ENCODE results near the gene LRRTM4. TPM values are rescaled to one million over a fixed set of nuclear protein-coding genes. Genes with fewer than 3 reads are reported as not detected.

The LRRTM4 gene
- total and polyA plus RNA-seq, 2 of the 13 experiments (the other 11 are each of a cell fraction or from before 2014, with no cell fraction given), result 1.2 TPM

DNA sequence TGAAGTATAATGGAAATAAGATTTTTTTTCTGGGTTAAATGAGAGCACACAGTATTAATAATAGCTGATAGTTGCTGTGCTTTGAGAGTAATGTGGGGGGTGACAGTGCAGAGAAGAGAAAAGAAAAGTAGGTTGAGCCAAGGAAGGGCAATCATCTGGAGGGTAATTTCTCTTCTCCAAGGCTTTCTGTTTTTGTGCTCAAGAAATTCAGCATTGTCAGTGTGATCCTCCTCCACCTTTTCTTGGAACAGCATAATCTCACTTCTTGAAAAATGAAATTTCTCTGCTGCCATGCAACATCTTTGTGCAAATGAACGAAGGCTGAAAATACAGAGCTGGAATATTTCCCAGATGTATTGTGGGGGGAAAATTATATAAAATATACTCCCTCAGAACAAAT is 673.1 kb downstream of the LRRTM4 start (continued):
- TF ChIP-seq, protein P1, sequence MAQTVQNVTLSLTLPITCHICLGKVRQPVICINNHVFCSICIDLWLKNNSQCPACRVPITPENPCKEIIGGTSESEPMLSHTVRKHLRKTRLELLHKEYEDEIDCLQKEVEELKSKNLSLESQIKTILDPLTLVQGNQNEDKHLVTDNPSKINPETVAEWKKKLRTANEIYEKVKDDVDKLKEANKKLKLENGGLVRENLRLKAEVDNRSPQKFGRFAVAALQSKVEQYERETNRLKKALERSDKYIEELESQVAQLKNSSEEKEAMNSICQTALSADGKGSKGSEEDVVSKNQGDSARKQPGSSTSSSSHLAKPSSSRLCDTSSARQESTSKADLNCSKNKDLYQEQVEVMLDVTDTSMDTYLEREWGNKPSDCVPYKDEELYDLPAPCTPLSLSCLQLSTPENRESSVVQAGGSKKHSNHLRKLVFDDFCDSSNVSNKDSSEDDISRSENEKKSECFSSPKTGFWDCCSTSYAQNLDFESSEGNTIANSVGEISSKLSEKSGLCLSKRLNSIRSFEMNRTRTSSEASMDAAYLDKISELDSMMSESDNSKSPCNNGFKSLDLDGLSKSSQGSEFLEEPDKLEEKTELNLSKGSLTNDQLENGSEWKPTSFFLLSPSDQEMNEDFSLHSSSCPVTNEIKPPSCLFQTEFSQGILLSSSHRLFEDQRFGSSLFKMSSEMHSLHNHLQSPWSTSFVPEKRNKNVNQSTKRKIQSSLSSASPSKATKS (CRISPR knock-in tag; IDR thresholded peaks at IDR 0.05), result no peak
- no peak for TF ChIP-seq FOXK1 (CRISPR knock-in tag; IDR thresholded peaks at IDR 0.05; ENCODE audit: borderline replicate concordance, low read depth)
- no peak for TF ChIP-seq DMAP1 (CRISPR knock-in tag; IDR thresholded peaks at IDR 0.05)

DNA sequence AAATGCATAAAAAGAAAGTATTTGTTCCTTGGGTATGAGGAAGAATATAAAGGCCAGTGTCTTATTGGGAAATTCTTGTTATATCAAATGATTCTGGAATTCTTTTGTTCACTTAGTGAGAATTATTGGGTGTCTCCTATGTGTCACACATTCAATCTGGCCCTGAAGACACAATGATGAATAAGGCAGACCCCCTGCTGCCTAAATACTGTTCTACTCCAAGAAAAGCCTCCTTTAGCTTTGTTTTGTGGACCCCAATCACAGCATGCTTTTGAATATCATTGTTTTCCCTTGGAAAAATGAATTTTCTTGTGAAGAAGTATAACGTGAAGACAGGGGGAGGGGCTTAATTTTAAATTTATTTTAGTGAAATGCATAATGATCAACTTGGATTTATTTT is 682.4 kb downstream of the LRRTM4 start:
- no peak overlapping the region for H3K9ac ChIP-seq (ENCODE audit: insufficient read depth, low read depth, low read length)
- intact Hi-C loops (cut with micrococcal nuclease; ENCODE audit: unreplicated experiment) (no loop called here), in situ Hi-C loops (cut with HindIII; ENCODE audit: extremely low pct_ligation_motif_present, low pct_unique_long_range_greater_than_20kb) (no loop called here)
- no peaks in the 10 kb centered on the region for H3K79me2 ChIP-seq (ENCODE audit: insufficient read depth, low read length)
- H3K36me3 ChIP-seq (replicated peaks in 1 of 2; ENCODE audit: control insufficient read depth in 1 of 2, insufficient read depth in 2 of 2, low read length in 2 of 2), result no peaks in the 10 kb centered on the region
- H3K9me3 ChIP-seq (ENCODE audit: low read length), result no peaks in the 10 kb centered on the region
- ChIA-PET CTCF (ENCODE audit: low intra/inter-chr PET ratio, low total read pairs) (no interaction called here), POLR2A (no interaction called here)
- no peak overlapping the region for H3K27ac ChIP-seq (ENCODE audit: extremely low read length, insufficient read depth, low read length)
- no peaks in the 10 kb centered on the region for H3K4me1 ChIP-seq (ENCODE audit: insufficient read depth, low read length)
- no TSS peak for BruUV-seq (replicated peaks)
- TF ChIP-seq ZNF761 (CRISPR knock-in tag; conservative IDR thresholded peaks at IDR 0.05) (no peak), MTF2 (CRISPR knock-in tag; IDR thresholded peaks at IDR 0.05; ENCODE audit: borderline replicate concordance) (no peak), NFIC (IDR thresholded peaks at IDR 0.05; ENCODE audit: low read length) (no peak), RORA (CRISPR knock-in tag; IDR thresholded peaks at IDR 0.05) (no peak), SRSF1 (optimal IDR thresholded peaks at IDR 0.05; ENCODE audit: low read depth, low read length) (no peak), ZNF557 (CRISPR knock-in tag; IDR thresholded peaks at IDR 0.05) (no peak), KDM3A (CRISPR knock-in tag; IDR thresholded peaks at IDR 0.05; ENCODE audit: low read depth) (no peak)
- TF ChIP-seq, protein P2, sequence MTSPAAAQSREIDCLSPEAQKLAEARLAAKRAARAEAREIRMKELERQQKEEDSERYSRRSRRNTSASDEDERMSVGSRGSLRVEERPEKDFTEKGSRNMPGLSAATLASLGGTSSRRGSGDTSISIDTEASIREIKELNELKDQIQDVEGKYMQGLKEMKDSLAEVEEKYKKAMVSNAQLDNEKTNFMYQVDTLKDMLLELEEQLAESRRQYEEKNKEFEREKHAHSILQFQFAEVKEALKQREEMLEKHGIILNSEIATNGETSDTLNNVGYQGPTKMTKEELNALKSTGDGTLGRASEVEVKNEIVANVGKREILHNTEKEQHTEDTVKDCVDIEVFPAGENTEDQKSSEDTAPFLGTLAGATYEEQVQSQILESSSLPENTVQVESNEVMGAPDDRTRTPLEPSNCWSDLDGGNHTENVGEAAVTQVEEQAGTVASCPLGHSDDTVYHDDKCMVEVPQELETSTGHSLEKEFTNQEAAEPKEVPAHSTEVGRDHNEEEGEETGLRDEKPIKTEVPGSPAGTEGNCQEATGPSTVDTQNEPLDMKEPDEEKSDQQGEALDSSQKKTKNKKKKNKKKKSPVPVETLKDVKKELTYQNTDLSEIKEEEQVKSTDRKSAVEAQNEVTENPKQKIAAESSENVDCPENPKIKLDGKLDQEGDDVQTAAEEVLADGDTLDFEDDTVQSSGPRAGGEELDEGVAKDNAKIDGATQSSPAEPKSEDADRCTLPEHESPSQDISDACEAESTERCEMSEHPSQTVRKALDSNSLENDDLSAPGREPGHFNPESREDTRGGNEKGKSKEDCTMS (CRISPR knock-in tag; conservative IDR thresholded peaks at IDR 0.05), result no peak
- TF ChIP-seq, protein P3, sequence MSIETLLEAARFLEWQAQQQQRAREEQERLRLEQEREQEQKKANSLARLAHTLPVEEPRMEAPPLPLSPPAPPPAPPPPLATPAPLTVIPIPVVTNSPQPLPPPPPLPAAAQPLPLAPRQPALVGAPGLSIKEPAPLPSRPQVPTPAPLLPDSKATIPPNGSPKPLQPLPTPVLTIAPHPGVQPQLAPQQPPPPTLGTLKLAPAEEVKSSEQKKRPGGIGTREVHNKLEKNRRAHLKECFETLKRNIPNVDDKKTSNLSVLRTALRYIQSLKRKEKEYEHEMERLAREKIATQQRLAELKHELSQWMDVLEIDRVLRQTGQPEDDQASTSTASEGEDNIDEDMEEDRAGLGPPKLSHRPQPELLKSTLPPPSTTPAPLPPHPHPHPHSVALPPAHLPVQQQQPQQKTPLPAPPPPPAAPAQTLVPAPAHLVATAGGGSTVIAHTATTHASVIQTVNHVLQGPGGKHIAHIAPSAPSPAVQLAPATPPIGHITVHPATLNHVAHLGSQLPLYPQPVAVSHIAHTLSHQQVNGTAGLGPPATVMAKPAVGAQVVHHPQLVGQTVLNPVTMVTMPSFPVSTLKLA (IDR thresholded peaks at IDR 0.05), result no peak
- FAIRE-seq (no peak), DNase-seq (ENCODE audit: low spot score) (no peak), ATAC-seq (no peak)
- H3K27me3 ChIP-seq (ENCODE audit: control insufficient read depth in 1 of 2, insufficient read depth in 2 of 2, low read length in 2 of 2), result no peaks in the 10 kb centered on the region
- no peak overlapping the region for H3K4me2 ChIP-seq (ENCODE audit: low read depth, low read length)
- H4K20me1 ChIP-seq (ENCODE audit: insufficient read depth, low read length), result no peaks in the 10 kb centered on the region
- H3K4me3 ChIP-seq (replicated peaks in 1 of 3; ENCODE audit: insufficient read depth in 1 of 3, low read depth in 2 of 3, low read length in 3 of 3), result no peak overlapping the region
- H2AFZ ChIP-seq (ENCODE audit: low read length), result no peak overlapping the region
- 0% methylated on average over 1 of the region's 1 CpG for WGBS (ENCODE audit: low lambda C conversion rate)
